T-helper 1 cell treated with Interleukin-12 subunit alpha and Interleukin-12 subunit beta and Interleukin-4 antibody, amounts not matched to agents 30 ng/mL and 1 ng/mL, for 36 hours (primary cell): ENCODE measurements around the gene EFCAB6. TPM values are rescaled to one million over a fixed set of nuclear protein-coding genes. Genes with fewer than 3 reads are reported as not detected.
"Not testable (repeated sequence)": the region's sequence is repeated elsewhere in the genome, so short reads cannot be mapped to it uniquely, and the experiment has no call there.

ENCODE experiments used
- intact Hi-C: fragments of 100-400 bp; cut with micrococcal nuclease; formaldehyde crosslinking; loops from one replicate; pipeline ENCODE4 v1.15.1; 2024
- total RNA-seq: library from RNA; stranded (reverse); gene quantifications from 2 replicates; pipeline ENCODE4 v1.2.3, GENCODE V29; 2022

The EFCAB6 gene
- total RNA-seq, 1 donor from 2014 or later, result not detected

GRCh38 chr22:43723816-43724215, 88.3 kb downstream of the EFCAB6 start:
- intact Hi-C loops, result no loop called here

GRCh38 chr22:43722444-43722843, 89.7 kb downstream of the EFCAB6 start:
- intact Hi-C loops, result no loop called here

GRCh38 chr22:43720716-43721115, 91.4 kb downstream of the EFCAB6 start:
- intact Hi-C loops, result no loop called here

GRCh38 chr22:43714104-43714503, 98.0 kb downstream of the EFCAB6 start:
- intact Hi-C loops, result no loop called here

- intact Hi-C loops, result no loop called here
These were observed 100.4 kb downstream of the EFCAB6 start for GRCh38 chr22:43711681-43712080.

- intact Hi-C loops, result no loop called here
These were observed 104.5 kb downstream of the EFCAB6 start for GRCh38 chr22:43707648-43708047.

- intact Hi-C loops, result no loop called here
These were observed 105.4 kb downstream of the EFCAB6 start for GRCh38 chr22:43706571-43707328.

GRCh38 chr22:43706151-43706550, 106.0 kb downstream of the EFCAB6 start:
- intact Hi-C loops, result no loop called here

GRCh38 chr22:43704051-43704450, 108.1 kb downstream of the EFCAB6 start:
- intact Hi-C loops, result no loop called here

- intact Hi-C loops, result loop anchor here (10.0 kb wide), 1 partner anchor 64 kb away; no protein-coding TSS in a partner anchor
These were observed 113.7 kb downstream of the EFCAB6 start for GRCh38 chr22:43698403-43698802.

- intact Hi-C loops, result loop anchor here (10.0 kb wide), 1 partner anchor 63 kb away; no protein-coding TSS in a partner anchor
These were observed 114.2 kb downstream of the EFCAB6 start for GRCh38 chr22:43697894-43698293.

GRCh38 chr22:43693249-43693648, 118.9 kb downstream of the EFCAB6 start:
- intact Hi-C loops, result loop anchor here (10.0 kb wide), 1 partner anchor 58 kb away; no protein-coding TSS in a partner anchor

GRCh38 chr22:43689356-43689755, 122.7 kb downstream of the EFCAB6 start:
- intact Hi-C loops, result no loop called here

GRCh38 chr22:43682851-43683250, 129.3 kb downstream of the EFCAB6 start:
- intact Hi-C loops, result no loop called here

- intact Hi-C loops, result no loop called here
These were observed 130.3 kb downstream of the EFCAB6 start for GRCh38 chr22:43681731-43682360.

- intact Hi-C loops, result no loop called here
These were observed 141.6 kb downstream of the EFCAB6 start for GRCh38 chr22:43670513-43670912.

- intact Hi-C loops, result no loop called here
These were observed 142.9 kb downstream of the EFCAB6 start for GRCh38 chr22:43669190-43669589.

- intact Hi-C loops, result no loop called here
These were observed 144.4 kb downstream of the EFCAB6 start for GRCh38 chr22:43667656-43668055.

- intact Hi-C loops, result no loop called here
These were observed 145.6 kb downstream of the EFCAB6 start for GRCh38 chr22:43666457-43666856.

- intact Hi-C loops, result no loop called here
These were observed 153.3 kb downstream of the EFCAB6 start for GRCh38 chr22:43658823-43659222.

GRCh38 chr22:43656581-43656980, 155.5 kb downstream of the EFCAB6 start:
- intact Hi-C loops, result not testable (repeated sequence)

- intact Hi-C loops, result no loop called here
These were observed 157.8 kb downstream of the EFCAB6 start for GRCh38 chr22:43654271-43654670.

GRCh38 chr22:43652845-43653244, 159.3 kb downstream of the EFCAB6 start:
- intact Hi-C loops, result no loop called here
